Putamen (tissue), 1 donor: ENCODE results near the gene KARS1.
A peak's percentile ranks its signal among the peaks of the same experiment; 100 is the strongest.
"Not testable (repeated sequence)": the region's sequence is repeated elsewhere in the genome, so short reads cannot be mapped to it uniquely, and the experiment has no call there.

Experiments
- DNase-seq: peaks from one replicate; pipeline ENCODE4 v3.0.0-alpha.2; 2016; ENCODE audit warnings: low spot score

The KARS1 gene

DNA sequence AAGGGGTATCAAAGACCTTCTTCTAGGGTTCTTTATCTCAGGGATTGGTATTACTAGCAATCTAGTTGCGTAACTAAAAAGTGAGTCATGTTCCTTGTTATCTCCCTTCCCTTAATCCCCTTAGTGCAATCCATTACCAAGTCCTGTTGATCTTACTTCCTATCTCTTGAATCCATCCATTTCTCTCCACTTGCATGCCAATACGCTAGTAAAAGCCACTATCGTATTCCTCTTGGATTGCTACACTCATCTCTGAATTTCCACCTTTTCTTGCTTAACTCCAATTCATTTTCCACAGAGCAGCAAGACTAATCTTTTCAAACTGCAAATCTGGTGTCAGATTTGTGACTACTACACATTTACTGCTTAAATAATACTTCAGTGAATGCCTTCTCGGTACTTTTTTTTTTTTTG, 22.5 kb downstream of the KARS1 start:
- DNase-seq, result no peak

DNA sequence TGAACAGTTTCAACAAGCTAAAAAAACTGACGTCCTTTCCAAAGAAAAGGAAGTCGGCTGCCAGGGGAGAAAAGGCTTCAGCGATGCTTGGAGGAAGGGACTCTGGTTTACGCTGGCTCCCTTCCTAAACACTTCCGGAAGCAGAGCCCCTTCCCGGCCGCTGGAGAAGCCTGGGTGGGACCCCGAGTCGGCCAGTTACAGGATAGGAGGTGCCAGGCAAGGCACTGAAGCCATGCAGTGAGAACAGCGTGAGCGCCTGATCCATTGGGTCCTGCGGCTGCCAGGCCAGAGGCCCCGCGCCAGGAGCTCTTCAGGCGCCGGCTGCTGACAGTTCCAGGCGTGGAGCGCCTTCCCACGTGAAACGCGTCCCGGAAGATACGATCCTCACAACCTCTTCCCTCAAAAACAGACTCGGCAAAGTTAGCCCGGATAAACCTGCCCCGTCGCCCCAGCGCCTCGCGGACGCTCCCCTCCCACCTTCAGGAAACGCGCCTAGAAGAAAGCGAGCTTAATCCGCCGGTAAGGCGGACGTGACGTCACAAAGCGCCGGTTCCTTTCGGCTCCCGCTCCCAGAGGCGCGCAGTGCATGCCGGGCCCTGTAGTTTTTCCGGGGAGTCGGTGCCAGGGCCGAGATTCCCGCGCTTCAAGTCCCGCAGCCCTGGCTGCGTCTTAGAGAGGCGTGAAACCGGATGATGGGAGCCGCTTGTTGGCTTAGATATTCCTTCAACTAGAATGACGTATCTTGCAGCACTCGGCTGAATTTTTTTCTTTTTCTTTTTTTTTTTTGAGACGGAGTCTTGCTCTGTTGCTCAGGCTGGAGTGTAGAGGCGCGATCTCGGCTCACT, 24.5 kb downstream of the KARS1 start, which contains the start of gene ADAT1:
Gene ADAT1 (minus strand): TSS at position 521 of the 845 bp plus-strand sequence. CDS start 2,482 bp downstream, outside the sequence.
- peak; percentile 97 for DNase-seq

GRCh38 chr16:75621170-75621477, 26.3 kb downstream of the KARS1 start:
- peak; percentile 38 for DNase-seq

DNA sequence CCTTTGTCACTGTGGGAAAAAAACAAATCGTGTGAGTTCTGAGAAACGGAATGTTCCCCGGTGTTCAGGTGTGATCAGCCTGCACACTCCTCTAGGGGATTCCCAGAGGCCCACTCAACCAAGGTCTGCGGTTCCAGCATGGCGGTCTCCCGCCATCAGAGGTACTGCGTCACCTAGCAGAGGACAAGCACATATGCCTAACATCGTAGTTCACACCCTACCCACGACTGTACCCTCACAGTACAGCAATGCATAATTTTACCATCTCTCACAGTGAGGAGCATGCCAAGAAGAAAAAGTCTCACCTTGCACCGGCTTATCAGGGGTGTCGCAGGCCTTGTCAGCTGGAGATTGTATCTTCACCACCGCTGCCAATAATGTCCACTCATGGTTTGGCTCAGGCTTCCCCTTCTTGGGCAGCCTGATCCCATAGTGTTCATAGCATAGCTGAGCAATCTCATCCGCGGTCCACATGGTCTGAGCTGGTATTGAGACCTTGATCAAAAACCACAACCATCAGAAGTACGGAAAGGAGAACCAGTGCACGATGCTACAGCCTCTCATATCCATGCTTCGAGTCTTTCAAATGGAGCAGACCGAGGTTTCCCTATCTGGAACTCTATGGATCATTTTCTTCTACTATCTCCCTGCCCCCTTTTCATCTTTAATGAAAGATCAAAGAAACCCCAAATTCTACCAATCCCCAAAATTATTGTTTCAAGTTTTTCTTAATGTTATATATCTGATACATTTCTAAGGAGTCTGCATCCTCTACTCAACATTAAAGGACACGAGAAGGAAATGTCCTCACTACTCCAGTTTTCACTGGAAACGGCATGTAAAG, 26.9 kb downstream of the KARS1 start:
- DNase-seq, result no peak

DNA sequence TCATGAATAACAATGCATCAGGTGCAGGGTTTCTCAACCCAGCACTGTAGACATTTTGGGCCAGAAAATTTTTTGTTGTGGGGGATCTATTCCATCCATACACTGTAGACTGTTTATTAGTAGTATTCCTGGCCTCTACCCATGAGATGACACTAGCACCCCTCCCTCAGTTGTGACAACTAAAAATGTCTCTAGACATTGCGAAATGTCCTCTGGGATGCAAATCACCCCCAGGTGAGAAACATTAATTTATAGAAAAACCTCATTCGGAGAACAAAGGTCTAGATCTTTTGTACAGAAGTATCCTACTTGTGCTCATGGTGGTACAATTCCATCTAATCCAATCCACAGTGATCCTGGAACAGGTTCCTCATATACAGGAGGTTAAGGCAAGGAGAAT, 28.7 kb downstream of the KARS1 start:
- DNase-seq, result no peak

GRCh38 chr16:75617121-75617520, 30.3 kb downstream of the KARS1 start:
- no peak for DNase-seq

DNA sequence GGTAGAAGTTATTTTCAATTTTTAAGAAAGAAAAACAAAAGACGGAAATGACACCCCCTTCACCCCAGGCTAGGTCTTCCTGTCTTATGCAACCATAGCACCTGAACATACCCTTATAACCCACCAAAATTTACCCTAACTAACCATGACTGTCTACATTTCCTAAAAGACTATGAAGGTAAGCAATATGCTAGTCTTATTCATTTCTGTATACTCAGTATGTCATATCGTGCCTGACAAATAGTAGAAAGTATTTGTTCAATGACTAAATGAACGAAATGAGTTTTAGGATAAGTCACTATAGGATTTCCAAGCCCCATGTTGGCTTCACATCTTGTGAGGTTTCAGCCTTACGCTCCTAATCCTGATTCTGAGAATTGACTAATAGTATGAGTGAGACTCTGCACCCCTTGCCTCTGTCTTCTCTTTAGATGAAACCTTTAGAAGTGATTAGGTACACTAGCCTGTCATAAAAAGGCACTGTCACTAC, 30.9 kb downstream of the KARS1 start:
- no peak for DNase-seq

DNA sequence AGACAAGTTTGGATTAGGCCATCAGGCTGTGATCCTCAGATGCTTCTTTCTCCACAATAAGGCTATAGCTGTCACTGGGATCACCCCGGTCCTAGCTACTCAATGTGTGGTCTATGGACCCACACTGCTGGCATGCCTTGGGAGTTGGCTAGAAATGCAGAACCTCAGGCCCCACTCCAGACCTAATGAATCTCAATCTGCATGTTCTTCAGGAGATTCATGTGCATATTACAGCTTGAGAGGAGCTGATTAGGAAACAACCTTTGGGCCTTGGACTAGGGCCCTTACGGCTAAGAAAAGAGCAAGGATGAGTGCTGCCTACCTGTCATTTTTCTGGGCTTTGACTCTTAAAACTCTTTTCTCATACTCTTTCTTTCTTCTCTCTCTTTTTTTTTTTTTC, 31.8 kb downstream of the KARS1 start:
- no peak for DNase-seq

DNA sequence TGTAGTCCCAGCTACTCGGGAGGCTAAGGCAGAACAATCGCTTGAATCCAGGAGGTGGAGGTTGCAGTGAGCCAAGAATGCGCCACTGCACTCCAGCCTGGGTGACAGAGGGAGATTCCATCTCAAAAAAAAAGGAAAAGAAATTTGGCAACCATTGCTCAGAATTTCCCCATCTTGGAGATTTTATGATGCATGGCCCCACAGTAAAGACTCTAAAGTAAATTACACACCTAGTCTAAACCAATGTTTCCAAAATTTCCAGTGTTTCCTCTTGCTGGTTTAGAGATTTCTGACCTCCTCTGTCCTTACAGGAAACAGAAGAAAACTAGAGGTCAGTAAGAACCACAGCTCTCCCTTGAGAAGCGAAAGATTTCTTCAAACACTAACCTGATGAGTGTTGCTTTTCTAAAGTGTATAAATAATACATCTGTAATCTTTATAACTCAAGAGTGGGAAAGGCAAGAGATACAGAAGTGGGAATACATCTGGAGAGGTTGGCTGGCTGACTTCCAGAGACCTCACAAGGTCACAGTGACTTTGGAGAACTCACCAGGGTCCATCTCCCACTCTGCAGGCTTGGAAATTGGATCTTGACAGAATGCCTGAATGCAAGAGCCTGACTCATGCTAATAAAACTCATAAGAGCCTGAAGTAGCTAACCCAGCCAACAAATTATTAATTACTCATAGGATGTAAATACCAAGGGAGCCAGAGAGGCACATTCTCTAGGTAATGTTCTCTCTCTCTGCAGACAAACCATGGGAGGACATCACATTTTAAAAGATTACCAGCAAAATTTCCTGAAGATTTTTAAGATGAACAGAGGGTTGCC, 33.2 kb downstream of the KARS1 start:
- no peak for DNase-seq

- DNase-seq, result no peak
These were observed 41.0 kb downstream of the KARS1 start for GRCh38 chr16:75606507-75606906.

- DNase-seq, result no peak
These were observed 44.2 kb downstream of the KARS1 start for GRCh38 chr16:75603241-75603640.

DNA sequence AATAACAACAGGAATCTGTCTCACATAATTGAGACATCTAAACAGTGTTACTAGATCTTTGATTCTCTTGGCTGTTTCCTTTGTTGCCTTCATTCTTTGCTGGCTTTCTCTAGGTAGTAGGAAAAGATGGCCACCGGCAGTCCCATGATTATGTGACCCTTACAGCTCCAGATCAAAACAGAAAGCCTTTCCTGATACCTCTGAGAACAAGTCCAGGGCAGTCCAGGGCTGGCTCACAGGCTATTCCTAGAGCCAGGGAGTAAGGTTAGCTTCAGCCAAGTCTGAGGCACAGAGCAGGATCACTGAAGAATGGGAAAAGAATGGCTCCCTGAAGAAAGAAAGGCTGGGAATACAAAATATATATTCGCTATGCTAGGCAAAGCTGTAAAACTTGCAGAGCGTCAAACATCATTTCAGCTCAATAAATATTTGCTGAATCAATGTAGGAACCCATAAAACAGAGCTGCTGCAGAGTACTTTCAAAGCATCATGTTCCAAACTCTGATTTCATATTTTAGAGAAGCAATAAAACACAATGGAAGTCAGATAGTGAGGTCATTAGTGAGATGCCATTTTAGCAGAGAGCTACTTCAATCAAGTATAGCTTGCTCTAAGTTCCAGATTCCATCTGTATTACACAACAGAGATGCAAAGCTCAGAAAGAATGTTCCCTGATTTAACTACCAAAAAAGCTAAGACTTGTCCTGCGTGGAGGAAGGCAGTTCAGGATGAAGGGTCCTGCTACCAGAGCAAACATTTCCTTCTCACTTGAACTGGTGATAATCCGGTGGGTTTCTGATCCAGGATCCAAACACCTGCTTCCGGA, 47.8 kb downstream of the KARS1 start:
- DNase-seq, result no peak

GRCh38 chr16:75593825-75594820, 53.3 kb downstream of the KARS1 start:
- no peak for DNase-seq

DNA sequence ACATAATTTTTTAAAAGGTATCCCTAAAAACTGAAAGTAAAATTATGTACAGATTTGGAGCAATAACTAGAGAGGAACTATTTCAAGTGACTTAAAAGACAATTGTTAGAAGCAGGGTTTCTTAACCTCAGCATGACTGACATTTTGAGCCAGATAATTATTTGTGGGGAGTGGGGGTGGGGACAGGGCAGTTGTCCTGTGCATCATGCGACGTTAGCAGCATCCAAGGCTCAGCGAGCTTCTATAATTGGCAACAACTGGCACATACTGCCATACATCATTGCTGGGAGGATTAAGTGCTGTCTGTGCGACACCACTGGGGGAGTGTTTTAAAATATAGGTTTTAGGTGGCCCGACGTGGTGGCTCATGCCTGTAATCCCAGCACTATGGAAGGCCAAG, 54.2 kb downstream of the KARS1 start:
- no peak for DNase-seq

- not testable (repeated sequence) for DNase-seq
These were observed 55.5 kb downstream of the KARS1 start for GRCh38 chr16:75591927-75592326.

GRCh38 chr16:75590920-75591843, 56.3 kb downstream of the KARS1 start:
- no peak for DNase-seq

GRCh38 chr16:75589306-75589705, 58.2 kb downstream of the KARS1 start:
- no peak for DNase-seq

- DNase-seq, result no peak
These were observed 58.7 kb downstream of the KARS1 start for GRCh38 chr16:75588716-75589115.

GRCh38 chr16:75584108-75584507, 63.4 kb downstream of the KARS1 start:
- DNase-seq, result no peak
